KMS-11 (cell line): ENCODE results near the gene SAMD4B.

Experiments used
- H2AFZ ChIP-seq: fragments of 200-600 bp; sonication (generic); 2 replicates; pipeline ENCODE4 v1.6.1; 2016; ENCODE audit warnings: antibody characterized with exemption, mixed run types, low read depth
- H3K27ac ChIP-seq: fragments of 200-600 bp; sonication (generic); 2 replicates; pipeline ENCODE4 v1.6.1; 2016; ENCODE audit warnings: mild to moderate bottlenecking, mixed run types
- H3K27me3 ChIP-seq: fragments of 200-600 bp; sonication (generic); 2 replicates; pipeline ENCODE4 v1.6.1; 2017; ENCODE audit warnings: mild to moderate bottlenecking, low read depth, mixed run types, moderate library complexity; ENCODE audit not compliant: insufficient read depth
- H3K36me3 ChIP-seq: fragments of 200-600 bp; sonication (generic); 2 replicates; pipeline ENCODE4 v1.6.1; 2017; ENCODE audit warnings: mild to moderate bottlenecking, mixed run types; ENCODE audit not compliant: insufficient read depth
- H3K4me1 ChIP-seq: fragments of 200-600 bp; sonication (generic); 2 replicates; pipeline ENCODE4 v1.6.1; 2016; ENCODE audit warnings: mild to moderate bottlenecking, low read depth, mixed run types; ENCODE audit not compliant: poor library complexity, severe bottlenecking
- H3K4me2 ChIP-seq: fragments of 200-600 bp; sonication (generic); 2 replicates; pipeline ENCODE4 v1.7.0; 2016; ENCODE audit warnings: mild to moderate bottlenecking, mixed run types
- H3K4me3 ChIP-seq: fragments of 200-600 bp; sonication (generic); IDR thresholded peaks from 2 replicates; pipeline ENCODE4 v1.6.1; 2017; ENCODE audit warnings: low read depth, low read length, mixed read lengths; ENCODE audit not compliant: insufficient read depth
- H3K79me2 ChIP-seq: fragments of 200-600 bp; sonication (generic); 2 replicates; pipeline ENCODE4 v1.6.1; 2016; ENCODE audit warnings: low read depth, mixed run types; ENCODE audit not compliant: insufficient read depth
- H3K9ac ChIP-seq: fragments of 200-600 bp; sonication (generic); 2 replicates; pipeline ENCODE4 v1.6.1; 2016; ENCODE audit warnings: mild to moderate bottlenecking, mixed run types
- H4K20me1 ChIP-seq: fragments of 200-600 bp; sonication (generic); 2 replicates; pipeline ENCODE4 v1.6.1; 2016; ENCODE audit warnings: mild to moderate bottlenecking, mixed run types; ENCODE audit not compliant: insufficient read depth
- TF ChIP-seq, protein P1 (sequence below): fragments of 200-600 bp; sonication (generic); conservative IDR thresholded peaks from 2 replicates; pipeline ENCODE4 v1.6.1; 2017; ENCODE audit warnings: low read depth, mild to moderate bottlenecking, antibody characterized with exemption, low read length, moderate library complexity, mixed read lengths

The SAMD4B gene

DNA sequence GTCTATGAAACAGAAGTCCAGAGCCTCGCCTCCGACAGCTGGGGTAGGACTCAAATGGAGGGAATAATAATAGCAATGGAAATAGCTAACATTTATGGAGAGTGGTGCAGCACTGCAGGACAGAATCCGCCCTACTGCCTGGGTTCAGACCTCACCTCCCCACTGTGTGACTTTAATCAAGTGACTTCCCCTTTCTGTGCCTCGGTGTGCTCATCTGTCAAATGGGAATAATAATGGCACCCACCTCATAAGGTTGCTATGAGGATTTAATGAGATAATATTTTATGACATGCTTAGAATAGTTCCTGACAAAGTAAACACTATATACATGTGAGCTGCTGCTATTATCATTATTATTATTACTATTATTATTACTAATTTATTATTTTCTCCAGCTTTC, 24.7 kb upstream of the SAMD4B start:
- Histone ChIP-seq H3K4me1 (peaks cover 19% of the 10 kb centered on the region), H2AFZ (no peak overlapping the region), H3K9ac (no peak overlapping the region), H3K79me2 (peaks cover 17% of the 10 kb centered on the region), H3K36me3 (peaks cover 6% of the 10 kb centered on the region; the same call in 1 of the 2 replicates), H3K4me3 (no peak overlapping the region), H4K20me1 (no peaks in the 10 kb centered on the region), H3K4me2 (no peak overlapping the region), H3K27me3 (no peaks in the 10 kb centered on the region), H3K27ac (no peak overlapping the region)
- TF ChIP-seq, protein P1, sequence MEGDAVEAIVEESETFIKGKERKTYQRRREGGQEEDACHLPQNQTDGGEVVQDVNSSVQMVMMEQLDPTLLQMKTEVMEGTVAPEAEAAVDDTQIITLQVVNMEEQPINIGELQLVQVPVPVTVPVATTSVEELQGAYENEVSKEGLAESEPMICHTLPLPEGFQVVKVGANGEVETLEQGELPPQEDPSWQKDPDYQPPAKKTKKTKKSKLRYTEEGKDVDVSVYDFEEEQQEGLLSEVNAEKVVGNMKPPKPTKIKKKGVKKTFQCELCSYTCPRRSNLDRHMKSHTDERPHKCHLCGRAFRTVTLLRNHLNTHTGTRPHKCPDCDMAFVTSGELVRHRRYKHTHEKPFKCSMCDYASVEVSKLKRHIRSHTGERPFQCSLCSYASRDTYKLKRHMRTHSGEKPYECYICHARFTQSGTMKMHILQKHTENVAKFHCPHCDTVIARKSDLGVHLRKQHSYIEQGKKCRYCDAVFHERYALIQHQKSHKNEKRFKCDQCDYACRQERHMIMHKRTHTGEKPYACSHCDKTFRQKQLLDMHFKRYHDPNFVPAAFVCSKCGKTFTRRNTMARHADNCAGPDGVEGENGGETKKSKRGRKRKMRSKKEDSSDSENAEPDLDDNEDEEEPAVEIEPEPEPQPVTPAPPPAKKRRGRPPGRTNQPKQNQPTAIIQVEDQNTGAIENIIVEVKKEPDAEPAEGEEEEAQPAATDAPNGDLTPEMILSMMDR = no peak

DNA sequence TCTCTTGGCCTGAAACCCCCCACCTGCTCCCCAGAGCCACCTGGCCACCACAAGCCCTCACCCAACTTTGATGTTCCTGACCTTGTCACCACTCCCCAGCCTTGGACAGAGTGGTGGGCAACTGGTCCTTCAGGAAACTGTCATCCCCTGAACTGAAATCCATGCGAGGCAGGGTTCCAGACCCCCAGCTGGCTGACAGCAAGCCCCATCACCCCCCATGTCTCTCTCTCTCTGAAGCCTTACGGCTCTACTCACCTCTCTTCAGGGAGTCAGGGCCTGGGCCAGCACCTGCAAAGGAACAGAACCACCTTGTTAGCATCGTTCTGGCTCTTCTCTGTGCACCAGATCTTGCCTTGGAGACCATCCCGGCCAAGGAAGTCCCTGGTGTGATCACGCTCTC, 24.1 kb upstream of the SAMD4B start:
- H3K27ac ChIP-seq = no peak overlapping the region
- H3K79me2 ChIP-seq = peaks cover 17% of the 10 kb centered on the region
- H3K4me3 ChIP-seq = no peak overlapping the region
- H4K20me1 ChIP-seq = no peaks in the 10 kb centered on the region
- peaks cover 19% of the 10 kb centered on the region for H3K4me1 ChIP-seq
- TF ChIP-seq, protein P1 = no peak
- no peak overlapping the region for H3K9ac ChIP-seq
- H3K4me2 ChIP-seq = no peak overlapping the region
- H2AFZ ChIP-seq = no peak overlapping the region
- H3K36me3 ChIP-seq = peaks cover 6% of the 10 kb centered on the region; the same call in 1 of the 2 replicates
- H3K27me3 ChIP-seq = no peaks in the 10 kb centered on the region

DNA sequence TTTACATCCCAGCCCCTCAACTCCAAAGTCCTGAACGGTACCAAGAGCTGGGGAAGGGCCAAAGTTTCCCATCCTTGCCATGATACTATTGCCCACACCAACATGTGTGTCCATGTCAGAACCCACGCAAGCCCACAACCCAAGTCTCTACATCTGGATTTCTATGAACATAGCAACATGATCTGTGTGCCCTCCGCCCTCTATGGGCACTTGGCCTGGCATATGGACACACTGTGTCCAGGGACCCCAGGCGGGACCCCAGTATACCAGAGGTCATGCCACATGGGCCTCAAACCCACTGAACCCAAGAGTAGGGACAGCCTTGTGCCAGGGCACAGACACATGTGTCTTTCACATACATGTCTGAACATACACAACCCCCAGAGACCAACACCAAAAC, 23.5 kb upstream of the SAMD4B start:
- Histone ChIP-seq H3K27ac (no peak overlapping the region), H4K20me1 (no peaks in the 10 kb centered on the region), H3K27me3 (no peaks in the 10 kb centered on the region), H3K36me3 (peaks cover 6% of the 10 kb centered on the region; the same call in 1 of the 2 replicates), H3K9ac (no peak overlapping the region; the same call in 1 of the 2 replicates), H3K79me2 (peaks cover 17% of the 10 kb centered on the region), H3K4me3 (no peak overlapping the region), H3K4me2 (peak overlapping the region; percentile 88), H2AFZ (no peak overlapping the region), H3K4me1 (peaks cover 19% of the 10 kb centered on the region)
- TF ChIP-seq, protein P1 = no peak

DNA sequence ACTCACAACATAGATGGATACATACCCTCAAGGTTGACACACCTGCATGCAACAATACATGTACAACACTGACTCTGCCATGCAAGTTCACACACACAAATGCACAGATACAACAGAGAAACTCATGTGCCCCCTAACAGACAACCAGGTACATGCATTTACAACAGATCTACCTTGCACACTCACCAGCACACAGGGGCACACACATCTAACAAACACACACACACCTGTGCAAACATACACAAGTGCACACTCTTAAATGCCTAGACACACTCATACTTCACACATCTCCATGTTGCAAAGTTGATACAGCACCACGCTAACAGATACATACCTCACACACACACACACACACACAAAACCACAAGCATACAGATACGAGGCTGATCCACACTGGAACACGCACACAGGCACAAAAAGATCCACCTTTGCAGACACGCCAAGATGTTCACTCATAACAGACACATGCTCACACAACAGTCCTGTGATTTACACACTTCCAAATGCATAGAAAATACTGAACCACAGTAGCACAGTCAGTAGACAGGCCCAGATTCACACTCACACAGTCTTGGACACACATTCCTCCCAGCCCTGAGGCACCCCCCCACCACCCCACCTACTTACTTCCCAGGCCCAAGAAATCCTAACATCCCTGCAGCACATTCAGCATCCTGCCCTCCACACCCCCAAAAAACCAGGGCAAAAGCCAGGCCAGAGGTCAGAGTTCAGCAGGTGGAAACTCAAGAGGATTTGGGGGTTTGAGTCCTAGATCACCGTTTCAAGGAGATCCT, 22.9 kb upstream of the SAMD4B start:
- H3K4me3 ChIP-seq = no peak overlapping the region

More for the DNA sequence above, 22.9 kb upstream of the SAMD4B start:
- H2AFZ ChIP-seq = peak overlapping the region; percentile 81; the same call in 1 of the 2 replicates
- H3K9ac ChIP-seq = peak overlapping the region; percentile 78; the same call in 1 of the 2 replicates
- peak overlapping the region; percentile 88 for H3K4me2 ChIP-seq
- TF ChIP-seq, protein P1 = no peak
- no peaks in the 10 kb centered on the region for H4K20me1 ChIP-seq
- peaks cover 1% of the 10 kb centered on the region; the same call in 1 of the 2 replicates for H3K36me3 ChIP-seq
- H3K27me3 ChIP-seq = no peaks in the 10 kb centered on the region
- H3K79me2 ChIP-seq = peaks cover 17% of the 10 kb centered on the region
- peaks cover 19% of the 10 kb centered on the region for H3K4me1 ChIP-seq
- H3K27ac ChIP-seq = no peak overlapping the region
